K562 (cell line): ENCODE measurements around the gene ZNF865. TPM values are rescaled to one million over a fixed set of nuclear protein-coding genes. Genes with fewer than 3 reads are reported as not detected.
A peak's percentile ranks its signal among the peaks of the same experiment; 100 is the strongest.

ENCODE experiments used
- ASH1L ChIP-seq: fragments of 450-650 bp; IDR thresholded peaks from 2 replicates; pipeline ENCODE4 v1.6.1; 2018; ENCODE audit warnings: borderline replicate concordance, mild to moderate bottlenecking, low read depth; ENCODE audit not compliant: partially characterized antibody
- ATF4 ChIP-seq: fragments of 450-650 bp; formaldehyde crosslinking; IDR thresholded peaks from 2 replicates; pipeline ENCODE4 v1.4.0; 2022; ENCODE audit warnings: mild to moderate bottlenecking, moderate library complexity
- ATF7 ChIP-seq: fragments of 450-650 bp; IDR thresholded peaks from 2 replicates; pipeline ENCODE4 v1.7.1; 2014; ENCODE audit warnings: mild to moderate bottlenecking, moderate library complexity
- CC2D1A ChIP-seq: fragments of 450-650 bp; IDR thresholded peaks from 2 replicates; pipeline ENCODE4 v1.6.1; 2017; ENCODE audit warnings: mild to moderate bottlenecking
- DLX4 ChIP-seq: fragments of 250-450 bp; sonication (Bioruptor Pico); IDR thresholded peaks from 2 replicates; pipeline ENCODE4 v1.6.1; 2021; ENCODE audit warnings: mild to moderate bottlenecking
- DMBX1 ChIP-seq: fragments of 250-450 bp; sonication (Bioruptor Pico); IDR thresholded peaks from 2 replicates; pipeline ENCODE4 v1.8.0; 2022; ENCODE audit warnings: inconsistent platforms, mild to moderate bottlenecking, moderate library complexity, borderline replicate concordance
- HINFP ChIP-seq: fragments of 450-650 bp; conservative IDR thresholded peaks from 2 replicates; pipeline ENCODE4 v1.6.1; 2016; ENCODE audit warnings: missing genetic modification characterization, low read depth, mild to moderate bottlenecking, control low read depth, missing compliant biosample characterization
- PHB ChIP-seq: fragments of 250-450 bp; sonication (Bioruptor Pico); IDR thresholded peaks from 2 replicates; pipeline ENCODE4 v1.5.0; 2021
- SMAD4 ChIP-seq: fragments of 250-450 bp; sonication (Bioruptor Pico); conservative IDR thresholded peaks from 2 replicates; pipeline ENCODE4 v1.8.0; 2021; ENCODE audit warnings: inconsistent platforms, mild to moderate bottlenecking, moderate library complexity
- SMARCE1 ChIP-seq: fragments of 450-650 bp; IDR thresholded peaks from 2 replicates; pipeline ENCODE4 v1.7.1; 2016; ENCODE audit warnings: mild to moderate bottlenecking
- SNIP1 ChIP-seq: fragments of 450-650 bp; IDR thresholded peaks from 2 replicates; pipeline ENCODE4 v1.7.1; 2017; ENCODE audit warnings: low read depth, mild to moderate bottlenecking
- TAF9B ChIP-seq: fragments of 450-650 bp; IDR thresholded peaks from 2 replicates; pipeline ENCODE4 v1.6.1; 2018; ENCODE audit warnings: mild to moderate bottlenecking; ENCODE audit not compliant: partially characterized antibody
- THRAP3 ChIP-seq: fragments of 450-650 bp; IDR thresholded peaks from 2 replicates; pipeline ENCODE4 v1.6.1; 2016; ENCODE audit warnings: mild to moderate bottlenecking, inconsistent platforms, borderline replicate concordance
- ZFPM2 ChIP-seq: fragments of 250-450 bp; sonication (Bioruptor Pico); IDR thresholded peaks from 2 replicates; pipeline ENCODE4 v1.5.1; 2022; ENCODE audit warnings: mild to moderate bottlenecking
- ZSCAN29 ChIP-seq: fragments of 450-650 bp; IDR thresholded peaks from 2 replicates; pipeline ENCODE4 v1.6.1; 2017
- polyA plus RNA-seq, 8 experiments: library from polyadenylated mRNA; depleted of rRNA in 4 of 8; stranded (reverse) in 5 of 8; unstranded in 3 of 8; fragments of >200 nt; fragmentation: Nextera tagmentation in 2 of 8; fragmentation: Illumina TruSeq in 1 of 8; extraction: Ambion mirVana in 2 of 8; extraction: Trizol in 1 of 8; gene quantifications; 2 replicates each; pipeline versions ENCODE4 v1.2.1 to v1.2.3, GENCODE V29; 2011 to 2014; ENCODE audit warnings: inconsistent platforms in 1 of 8, missing spikeins in 1 of 8
- total RNA-seq, 7 experiments: library from RNA; depleted of rRNA in 6 of 7; stranded (reverse); fragments of >200 nt in 6 of 7; fragmentation: Illumina TruSeq in 2 of 7; extraction: Trizol in 2 of 7; gene quantifications; 2 replicates each; pipeline versions ENCODE4 v1.2.1 to v1.2.3, GENCODE V29; 2011 to 2021; ENCODE audit warnings: low replicate concordance in 1 of 7
- TF ChIP-seq, protein P1 (sequence below): sonication (generic); formaldehyde crosslinking; IDR thresholded peaks from 2 replicates; pipeline ENCODE4 v1.8.1; 2023; ENCODE audit warnings: mild to moderate bottlenecking, missing genetic modification reagents
- TF ChIP-seq, protein P2 (sequence below): fragments of 250-450 bp; sonication (Bioruptor Pico); IDR thresholded peaks from 2 replicates; pipeline ENCODE4 v1.5.0; 2021; ENCODE audit warnings: mild to moderate bottlenecking, borderline replicate concordance
- TF ChIP-seq, protein P3 (sequence below): fragments of 250-450 bp; sonication (Bioruptor Pico); IDR thresholded peaks from 2 replicates; pipeline ENCODE4 v1.5.0; 2021

Gene ZNF865
- total and polyA plus RNA-seq, 9 of the 15 experiments (the other 6 are each of a cell fraction or from before 2014, with no cell fraction given): 0.40 to 18.8 (median 1.6) TPM; not detected in 2

GRCh38 chr19:55599468-55599841 lies 6.0 kb upstream of the ZNF865 start, which contains the start of gene FIZ1 (continued):
- TF ChIP-seq, protein P1, sequence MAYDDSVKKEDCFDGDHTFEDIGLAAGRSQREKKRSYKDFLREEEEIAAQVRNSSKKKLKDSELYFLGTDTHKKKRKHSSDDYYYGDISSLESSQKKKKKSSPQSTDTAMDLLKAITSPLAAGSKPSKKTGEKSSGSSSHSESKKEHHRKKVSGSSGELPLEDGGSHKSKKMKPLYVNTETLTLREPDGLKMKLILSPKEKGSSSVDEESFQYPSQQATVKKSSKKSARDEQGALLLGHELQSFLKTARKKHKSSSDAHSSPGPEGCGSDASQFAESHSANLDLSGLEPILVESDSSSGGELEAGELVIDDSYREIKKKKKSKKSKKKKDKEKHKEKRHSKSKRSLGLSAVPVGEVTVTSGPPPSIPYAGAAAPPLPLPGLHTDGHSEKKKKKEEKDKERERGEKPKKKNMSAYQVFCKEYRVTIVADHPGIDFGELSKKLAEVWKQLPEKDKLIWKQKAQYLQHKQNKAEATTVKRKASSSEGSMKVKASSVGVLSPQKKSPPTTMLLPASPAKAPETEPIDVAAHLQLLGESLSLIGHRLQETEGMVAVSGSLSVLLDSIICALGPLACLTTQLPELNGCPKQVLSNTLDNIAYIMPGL (CRISPR knock-in tag): no peak
- TF ChIP-seq CC2D1A (no peak), ZSCAN29 (no peak), SMAD4 (CRISPR knock-in tag) (0 out of 2 replicates have a peak, but pooled peaks have one; percentile 28), HINFP (no peak), SNIP1 (no peak), THRAP3 (no peak), TAF9B (peak; percentile 84), SMARCE1 (no peak), ATF4 (CRISPR knock-in tag) (no peak), ZFPM2 (CRISPR knock-in tag) (no peak), ASH1L (no peak), ATF7 (0 out of 2 replicates have a peak, but pooled peaks have one; percentile 13), DMBX1 (CRISPR knock-in tag) (no peak), DLX4 (CRISPR knock-in tag) (no peak), PHB (CRISPR knock-in tag) (no peak)
- TF ChIP-seq, protein P2, sequence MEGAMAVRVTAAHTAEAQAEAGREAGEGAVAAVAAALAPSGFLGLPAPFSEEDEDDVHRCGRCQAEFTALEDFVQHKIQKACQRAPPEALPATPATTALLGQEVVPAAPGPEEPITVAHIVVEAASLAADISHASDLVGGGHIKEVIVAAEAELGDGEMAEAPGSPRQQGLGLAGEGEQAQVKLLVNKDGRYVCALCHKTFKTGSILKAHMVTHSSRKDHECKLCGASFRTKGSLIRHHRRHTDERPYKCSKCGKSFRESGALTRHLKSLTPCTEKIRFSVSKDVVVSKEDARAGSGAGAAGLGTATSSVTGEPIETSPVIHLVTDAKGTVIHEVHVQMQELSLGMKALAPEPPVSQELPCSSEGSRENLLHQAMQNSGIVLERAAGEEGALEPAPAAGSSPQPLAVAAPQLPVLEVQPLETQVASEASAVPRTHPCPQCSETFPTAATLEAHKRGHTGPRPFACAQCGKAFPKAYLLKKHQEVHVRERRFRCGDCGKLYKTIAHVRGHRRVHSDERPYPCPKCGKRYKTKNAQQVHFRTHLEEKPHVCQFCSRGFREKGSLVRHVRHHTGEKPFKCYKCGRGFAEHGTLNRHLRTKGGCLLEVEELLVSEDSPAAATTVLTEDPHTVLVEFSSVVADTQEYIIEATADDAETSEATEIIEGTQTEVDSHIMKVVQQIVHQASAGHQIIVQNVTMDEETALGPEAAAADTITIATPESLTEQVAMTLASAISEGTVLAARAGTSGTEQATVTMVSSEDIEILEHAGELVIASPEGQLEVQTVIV (CRISPR knock-in tag): no peak
- TF ChIP-seq, protein P3, sequence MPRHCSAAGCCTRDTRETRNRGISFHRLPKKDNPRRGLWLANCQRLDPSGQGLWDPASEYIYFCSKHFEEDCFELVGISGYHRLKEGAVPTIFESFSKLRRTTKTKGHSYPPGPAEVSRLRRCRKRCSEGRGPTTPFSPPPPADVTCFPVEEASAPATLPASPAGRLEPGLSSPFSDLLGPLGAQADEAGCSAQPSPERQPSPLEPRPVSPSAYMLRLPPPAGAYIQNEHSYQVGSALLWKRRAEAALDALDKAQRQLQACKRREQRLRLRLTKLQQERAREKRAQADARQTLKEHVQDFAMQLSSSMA (CRISPR knock-in tag): no peak
